DOHH2 (cell line): ENCODE data around the gene COL1A1.

Experiments
- H3F3A ChIP-seq: fragments of 200-600 bp; sonication (generic), shearing (Covaris generic); 2 replicates; pipeline ENCODE4 v1.6.0; 2016; ENCODE audit warnings: antibody characterized with exemption, mild to moderate bottlenecking; ENCODE audit not compliant: control insufficient read depth, insufficient read depth
- H3K27ac ChIP-seq: fragments of 200-600 bp; sonication (generic); 2 replicates; pipeline ENCODE4 v1.5.1; 2014; ENCODE audit warnings: low read depth, mild to moderate bottlenecking, low read length, moderate library complexity
- H3K27me3 ChIP-seq: fragments of 200-600 bp; sonication (generic); 2 replicates; pipeline ENCODE4 v1.6.1; 2014; ENCODE audit warnings: mild to moderate bottlenecking, low read length, mixed read lengths; ENCODE audit not compliant: control insufficient read depth
- H3K36me3 ChIP-seq: fragments of 200-600 bp; sonication (generic); 2 replicates; pipeline ENCODE4 v1.6.1; 2014; ENCODE audit warnings: mild to moderate bottlenecking, low read length, moderate library complexity, mixed read lengths; ENCODE audit not compliant: control insufficient read depth
- H3K4me1 ChIP-seq: fragments of 200-600 bp; sonication (generic); 2 replicates; pipeline ENCODE4 v1.6.1; 2014; ENCODE audit warnings: mild to moderate bottlenecking, low read length, mixed read lengths; ENCODE audit not compliant: control insufficient read depth
- H3K4me2 ChIP-seq: fragments of 200-600 bp; sonication (generic); 2 replicates; pipeline ENCODE4 v1.6.0; 2014; ENCODE audit warnings: mild to moderate bottlenecking, low read length, moderate library complexity
- H3K4me3 ChIP-seq: fragments of 200-600 bp; sonication (generic); 2 replicates; pipeline ENCODE4 v1.5.1; 2014; ENCODE audit warnings: mild to moderate bottlenecking, low read length, mixed read lengths
- H3K79me2 ChIP-seq: fragments of 200-600 bp; sonication (generic); 2 replicates; pipeline ENCODE4 v1.6.1; 2014; ENCODE audit warnings: mild to moderate bottlenecking, low read length, mixed read lengths; ENCODE audit not compliant: control insufficient read depth
- H3K9me2 ChIP-seq: fragments of 200-600 bp; sonication (generic); replicated peaks from 2 replicates; pipeline ENCODE4 v1.6.1; 2014; ENCODE audit warnings: mild to moderate bottlenecking, low read length, mixed read lengths; ENCODE audit not compliant: control insufficient read depth
- H3K9me3 ChIP-seq: fragments of 200-600 bp; sonication (generic); 2 replicates; pipeline ENCODE4 v1.6.1; 2014; ENCODE audit warnings: antibody characterized with exemption, low read length, mixed read lengths; ENCODE audit not compliant: control insufficient read depth, insufficient read depth
- H4K20me1 ChIP-seq: fragments of 200-600 bp; sonication (generic); 2 replicates; pipeline ENCODE4 v1.6.0; 2014; ENCODE audit warnings: low read depth, mild to moderate bottlenecking, antibody characterized with exemption, low read length, moderate library complexity; ENCODE audit not compliant: control insufficient read depth, insufficient read depth
- CTCF ChIP-seq: fragments of 200-600 bp; sonication (generic); IDR thresholded peaks from one replicate; pipeline ENCODE4 v1.5.1; 2014; ENCODE audit warnings: antibody characterized with exemption, mild to moderate bottlenecking, low read depth, low read length; ENCODE audit not compliant: poor library complexity, severe bottlenecking
- EZH2phosphoT487 ChIP-seq: fragments of 200-600 bp; sonication (generic); IDR thresholded peaks from 2 replicates; pipeline ENCODE4 v1.6.1; 2017; ENCODE audit warnings: borderline replicate concordance, mild to moderate bottlenecking, antibody characterized with exemption, low read length, moderate library complexity, mixed read lengths

Gene COL1A1

DNA sequence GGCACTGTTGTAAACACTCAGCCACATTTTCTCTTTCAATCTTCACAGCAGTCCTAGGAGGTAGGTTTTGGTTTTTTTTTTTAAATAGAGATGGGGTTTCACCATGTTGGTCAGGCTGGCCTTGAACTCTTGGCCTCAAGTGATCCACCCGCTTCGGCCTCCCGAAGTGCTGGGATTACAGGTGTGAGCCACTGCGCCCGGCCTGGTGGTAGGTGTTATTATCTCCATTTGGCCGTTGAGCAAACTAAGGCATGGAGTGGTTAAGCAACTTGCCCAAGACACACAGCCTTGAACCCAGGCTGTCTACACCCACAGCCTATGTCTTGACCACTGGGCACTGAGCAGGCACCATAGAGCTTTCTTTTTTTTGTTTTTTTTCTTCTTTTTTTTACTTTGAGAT, 27.0 kb downstream of the COL1A1 start:
- no peak overlapping the region for H3K4me2 ChIP-seq
- no peaks in the 10 kb centered on the region for H3K79me2 ChIP-seq
- H3K27me3 ChIP-seq, result peaks cover 16% of the 10 kb centered on the region
- H3F3A ChIP-seq, result no peaks in the 10 kb centered on the region
- H4K20me1 ChIP-seq, result no peaks in the 10 kb centered on the region
- H3K9me3 ChIP-seq, result no peaks in the 10 kb centered on the region
- H3K36me3 ChIP-seq, result no peaks in the 10 kb centered on the region
- no peak overlapping the region for H3K27ac ChIP-seq
- no peak overlapping the region for H3K4me3 ChIP-seq
- TF ChIP-seq CTCF (no peak), EZH2phosphoT487 (no peak)
- H3K4me1 ChIP-seq, result peaks cover 9% of the 10 kb centered on the region
- H3K9me2 ChIP-seq, result no peaks in the 10 kb centered on the region

DNA sequence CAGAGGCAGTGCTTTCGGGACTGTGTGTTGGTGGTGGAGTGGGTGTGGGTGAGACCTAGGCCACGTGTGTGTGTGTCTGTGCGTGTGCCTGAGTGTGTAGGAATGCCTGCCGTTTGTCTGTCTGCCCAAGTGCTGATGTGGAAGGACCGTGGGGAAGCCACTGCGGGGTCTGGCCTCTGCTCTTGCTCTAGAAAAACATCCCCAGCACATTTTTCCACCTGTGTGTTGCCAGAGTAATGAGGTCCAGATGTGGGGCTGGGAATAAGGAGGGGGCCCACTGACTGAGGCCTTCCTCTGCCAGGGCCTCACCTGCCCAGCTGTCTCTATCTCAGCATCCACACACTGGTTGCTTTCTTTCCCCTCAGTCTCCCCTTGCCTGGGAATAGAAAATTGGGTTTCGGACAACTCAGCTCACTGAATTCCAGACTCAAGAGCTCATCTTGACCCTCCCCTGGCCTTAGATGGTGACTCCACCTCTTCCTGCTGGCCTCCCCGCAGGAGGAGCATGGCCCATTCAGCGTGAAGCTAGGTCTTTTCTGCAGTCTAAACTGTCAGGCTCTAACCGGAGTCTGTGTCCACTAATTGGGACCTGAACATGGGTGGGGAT, 28.0 kb downstream of the COL1A1 start:
- no peak overlapping the region for H3K4me2 ChIP-seq
- H3K27ac ChIP-seq, result no peak overlapping the region
- no peaks in the 10 kb centered on the region for H3K9me2 ChIP-seq

DNA sequence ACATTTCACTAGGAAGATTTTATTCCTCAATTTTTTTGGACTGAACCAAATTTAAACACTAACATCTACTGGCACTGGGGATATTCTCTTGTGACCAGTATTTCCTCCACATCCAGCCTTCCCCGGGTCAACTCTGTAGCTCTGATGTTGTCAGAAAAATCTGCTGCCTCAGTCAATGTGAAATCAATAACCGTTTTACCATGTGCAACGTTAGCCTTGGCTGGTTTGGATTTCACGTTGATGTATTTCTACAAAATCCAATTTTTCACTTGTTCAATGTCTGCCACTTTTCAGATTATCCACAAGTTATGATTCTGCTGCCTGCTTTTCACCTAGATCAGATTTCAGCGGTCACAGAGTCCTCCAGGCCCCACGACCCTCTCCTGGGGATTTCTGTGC, 28.5 kb downstream of the COL1A1 start:
- Histone ChIP-seq H3K27me3 (peaks cover 29% of the 10 kb centered on the region), H3K36me3 (no peaks in the 10 kb centered on the region), H3K4me2 (no peak overlapping the region), H3K27ac (no peak overlapping the region), H3K4me1 (peaks cover 4% of the 10 kb centered on the region; the same call in 1 of the 2 replicates), H3K79me2 (no peaks in the 10 kb centered on the region), H3K9me3 (no peaks in the 10 kb centered on the region), H3K9me2 (no peaks in the 10 kb centered on the region), H3K4me3 (no peak overlapping the region), H4K20me1 (no peaks in the 10 kb centered on the region), H3F3A (no peaks in the 10 kb centered on the region)
- no peak for TF ChIP-seq CTCF
- no peak for TF ChIP-seq EZH2phosphoT487

More for the DNA sequence above, 28.0 kb downstream of the COL1A1 start:
- no peaks in the 10 kb centered on the region for H3K79me2 ChIP-seq
- peaks cover 7% of the 10 kb centered on the region for H3K4me1 ChIP-seq
- H3K36me3 ChIP-seq, result no peaks in the 10 kb centered on the region
- no peak for TF ChIP-seq EZH2phosphoT487
- TF ChIP-seq CTCF, result no peak
- no peaks in the 10 kb centered on the region for H3K9me3 ChIP-seq
- H4K20me1 ChIP-seq, result no peaks in the 10 kb centered on the region
- no peak overlapping the region for H3K4me3 ChIP-seq
- H3K27me3 ChIP-seq, result peaks cover 24% of the 10 kb centered on the region
- H3F3A ChIP-seq, result no peaks in the 10 kb centered on the region
